GM12873 (cell line): ENCODE data around the gene DAGLA.

Experiments
- CTCF ChIP-seq: IDR thresholded peaks from 2 replicates; pipeline ENCODE4 v1.5.1; 2012; ENCODE audit warnings: low read depth, mild to moderate bottlenecking, moderate library complexity, low read length, control low read depth; ENCODE audit not compliant: insufficient read depth; ENCODE audit errors: missing control alignments

The DAGLA gene

DNA sequence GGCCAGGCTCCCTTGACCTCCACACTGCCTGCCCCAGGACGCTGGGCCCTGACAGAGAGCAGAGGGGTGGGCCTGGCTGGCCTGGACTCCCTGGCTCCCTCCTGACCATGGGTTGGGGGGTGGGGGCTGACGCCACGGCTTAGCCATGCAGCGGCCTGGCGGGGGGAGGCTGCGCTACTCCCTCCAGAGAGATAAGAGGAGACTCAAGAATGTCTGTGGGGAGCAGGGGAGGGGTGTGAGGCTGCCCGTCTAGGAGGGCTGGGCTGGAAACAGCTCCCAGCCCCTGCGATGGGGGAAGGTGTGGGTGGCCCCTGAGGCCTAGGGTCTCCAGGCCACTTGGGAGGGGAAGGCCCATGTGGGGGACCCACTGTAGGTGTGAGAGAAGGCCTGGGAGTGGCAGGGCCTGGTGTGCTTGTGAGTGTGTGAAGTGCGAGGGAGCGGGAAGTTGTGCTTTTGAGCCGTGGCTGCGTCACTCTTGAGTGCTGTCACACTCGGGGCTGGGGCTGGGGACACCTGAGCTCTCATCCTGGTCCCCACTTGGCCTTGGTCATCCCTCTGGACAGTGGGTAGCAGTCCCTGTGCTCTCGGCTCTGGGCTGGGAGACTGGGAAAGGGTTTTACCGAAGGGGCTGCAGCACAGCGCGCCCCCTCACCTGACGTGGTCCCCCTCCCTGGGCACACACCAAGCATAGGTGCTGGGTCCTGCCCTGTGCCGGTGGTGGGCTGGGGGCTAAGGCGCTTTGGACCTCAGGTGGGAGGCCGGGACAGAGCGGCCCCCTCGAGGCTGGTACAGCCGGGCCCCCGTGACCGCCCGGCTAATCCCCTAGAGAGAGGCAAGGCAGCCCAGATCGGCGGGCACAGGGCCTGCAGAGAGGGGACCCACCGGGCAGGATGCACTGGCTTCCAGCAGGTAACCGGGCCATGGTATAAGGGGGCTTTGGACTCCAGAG is 74.6 kb downstream of the DAGLA start:
- no peak for TF ChIP-seq CTCF

DNA sequence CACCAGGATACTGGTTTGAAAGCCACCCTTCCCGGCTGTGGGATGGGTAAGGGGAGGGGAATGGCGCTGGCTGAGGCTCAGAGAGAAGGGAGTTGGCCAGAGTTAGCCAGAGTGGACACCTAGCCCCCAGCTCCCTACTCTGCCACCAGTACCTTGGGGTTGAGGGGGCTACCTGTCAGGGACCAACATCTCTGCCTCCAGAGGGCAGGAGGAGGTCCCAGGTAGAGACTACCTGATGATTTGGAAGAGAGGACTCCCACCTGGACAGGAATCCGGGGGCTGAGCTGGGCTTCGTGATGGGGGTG is 75.9 kb downstream of the DAGLA start:
- TF ChIP-seq CTCF = no peak

GRCh38 chr11:61756452-61757212 is 76.4 kb downstream of the DAGLA start:
- no peak for TF ChIP-seq CTCF

DNA sequence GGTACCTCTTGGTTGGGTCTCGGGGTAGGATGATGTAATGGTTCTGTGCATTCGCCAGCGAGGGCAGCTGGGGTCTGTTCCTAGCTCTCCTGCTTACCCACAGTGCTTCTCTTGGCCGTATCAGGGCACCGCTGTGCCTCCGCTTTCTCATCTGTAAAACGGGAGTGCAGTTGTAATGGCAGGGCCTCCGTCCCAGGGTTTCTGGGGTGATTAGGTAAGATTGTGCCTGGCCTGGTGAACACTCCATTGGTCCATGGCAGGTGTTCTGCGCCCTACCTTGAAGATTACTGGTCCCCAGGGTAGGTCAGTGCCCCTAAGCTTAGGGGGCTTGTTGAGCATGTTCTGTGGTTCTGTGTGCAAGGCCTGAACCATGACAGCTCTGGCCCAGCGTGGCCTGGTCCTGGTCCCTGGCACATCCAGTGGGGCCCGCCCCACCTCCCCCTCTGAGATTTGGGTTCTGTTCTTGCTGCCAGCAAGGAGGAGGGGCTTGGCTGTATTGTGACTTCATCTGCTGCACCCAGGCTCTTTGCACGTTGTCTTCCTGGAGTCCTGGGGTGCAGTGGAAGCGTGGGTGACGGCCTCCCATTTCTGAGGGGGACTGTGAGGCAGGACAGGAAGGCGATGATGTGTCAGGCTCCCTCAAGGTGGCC is 77.1 kb downstream of the DAGLA start:
- no peak for TF ChIP-seq CTCF

- TF ChIP-seq CTCF = no peak
Observed at GRCh38 chr11:61760946-61761345, 80.8 kb downstream of the DAGLA start.

- no peak for TF ChIP-seq CTCF
Observed at GRCh38 chr11:61761440-61762222, 81.4 kb downstream of the DAGLA start.

- no peak for TF ChIP-seq CTCF
Observed at GRCh38 chr11:61762223-61762615, 82.0 kb downstream of the DAGLA start.
